ENCODE data around the gene TPST2. TPM values are rescaled to one million over a fixed set of nuclear protein-coding genes. Genes with fewer than 3 reads are reported as not detected.

TPST2 gene
- total and polyA plus RNA-seq, 9 of the 15 experiments (the other 6 are each of a cell fraction or from before 2014, with no cell fraction given): 14.2 to 123 (median 60.1) TPM

- TF ChIP-seq ZNF318 (IDR thresholded peaks at IDR 0.05; ENCODE audit: borderline replicate concordance in 1 of 2, low read depth in 1 of 2) (no peak), E2F3 (CRISPR knock-in tag; IDR thresholded peaks at IDR 0.05) (no peak)
Observed at GRCh38 chr22:26610072-26610958, 20.4 kb upstream of the TPST2 start (continued).
